GM18909 (cell line): ENCODE data around the gene MET.

Source experiments
- ATAC-seq: cut with Tn5 transposase; IDR thresholded peaks from one replicate; pipeline ENCODE4 v1.9.1; 2021; ENCODE audit warnings: mild to moderate bottlenecking; ENCODE audit not compliant: unreplicated experiment, poor library complexity

Gene MET

DNA sequence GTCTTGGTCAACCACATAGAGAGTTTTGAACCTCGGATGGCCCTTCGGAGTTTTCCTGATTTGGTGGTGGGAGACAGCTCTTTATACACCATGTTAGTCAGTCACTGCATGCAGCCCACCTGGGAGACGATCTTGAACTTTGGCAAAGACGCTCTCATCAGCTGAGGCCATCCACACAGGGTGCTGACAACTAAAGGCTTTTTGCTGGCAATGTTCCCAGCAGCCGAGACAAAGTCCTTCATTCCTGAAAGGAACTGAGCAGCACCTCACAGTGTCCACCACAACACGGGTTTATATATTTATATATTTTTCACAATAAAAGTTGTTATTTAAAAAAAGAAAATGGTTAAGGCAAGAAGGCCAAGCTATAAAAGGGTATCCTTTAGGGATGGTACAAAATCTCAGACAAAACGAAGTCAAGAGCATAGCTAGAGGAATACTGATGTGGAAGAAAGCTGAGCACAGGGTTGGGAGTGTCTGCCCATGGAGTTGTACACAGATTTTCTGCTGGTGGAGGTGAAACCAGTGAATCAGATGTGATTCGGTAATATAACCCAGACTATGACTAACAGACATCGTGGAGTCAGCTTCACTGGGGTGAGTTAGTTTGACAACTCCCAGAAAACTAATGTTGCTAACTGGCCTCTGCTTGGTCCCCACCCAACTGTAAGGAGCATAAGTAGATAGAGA is 163.0 kb downstream of the MET start:
- no peak for ATAC-seq

DNA sequence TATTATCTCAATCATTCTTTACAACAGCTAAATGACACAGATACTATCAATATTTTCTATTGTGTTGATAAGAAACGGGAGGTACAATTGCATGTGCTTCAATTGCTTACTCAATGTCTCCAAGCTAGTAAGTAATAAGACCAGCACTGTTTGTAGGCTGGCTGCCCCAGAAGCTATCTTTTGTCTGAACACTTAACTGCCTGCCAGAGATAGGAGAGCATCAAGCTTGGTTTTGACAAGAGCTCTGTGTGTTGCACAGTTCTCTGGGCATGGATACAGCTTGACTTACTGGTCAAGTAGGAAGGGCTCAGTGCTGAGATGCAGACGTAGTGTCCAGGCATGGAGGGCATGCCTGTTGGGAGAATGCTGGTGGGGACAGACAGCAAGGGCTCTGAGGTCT is 164.1 kb downstream of the MET start:
- ATAC-seq: no peak

DNA sequence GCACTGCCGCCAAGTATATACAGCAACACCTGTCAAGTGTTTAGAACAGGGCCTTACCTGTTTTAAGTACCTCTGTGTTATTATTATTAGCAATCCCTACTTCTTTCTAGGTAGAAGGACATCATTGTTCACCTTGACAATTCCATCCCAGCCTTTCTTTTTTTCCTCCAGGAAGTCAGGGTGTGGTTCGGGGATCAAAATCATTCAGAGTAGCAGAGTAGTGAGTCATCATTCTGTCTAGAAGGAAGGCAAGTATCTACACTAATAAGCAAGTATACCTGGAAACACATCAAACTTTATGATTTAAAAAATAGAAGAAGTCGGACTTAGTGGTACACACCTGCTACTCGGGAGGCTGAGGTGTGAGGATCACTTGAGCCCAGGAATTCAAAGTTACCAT is 164.9 kb downstream of the MET start:
- ATAC-seq: no peak

DNA sequence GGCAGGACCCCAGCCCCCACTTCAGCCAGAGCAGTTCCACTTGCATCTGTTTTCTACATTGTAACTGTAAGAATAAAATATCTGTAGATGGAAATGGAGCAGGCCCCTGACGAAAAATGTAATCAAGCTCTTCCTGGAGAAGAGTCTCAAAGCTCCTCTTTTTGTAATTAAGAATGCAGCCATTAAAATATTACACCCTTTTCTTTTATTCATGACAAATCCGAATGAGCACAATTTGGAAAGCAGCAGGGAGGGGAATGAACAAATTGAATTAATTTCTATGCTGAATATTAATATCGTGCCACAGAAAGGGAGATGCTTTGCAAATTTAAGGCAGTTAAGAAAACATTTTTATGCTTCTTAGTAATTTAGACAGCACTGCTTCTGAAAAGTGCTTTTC is 165.6 kb downstream of the MET start:
- ATAC-seq: no peak

DNA sequence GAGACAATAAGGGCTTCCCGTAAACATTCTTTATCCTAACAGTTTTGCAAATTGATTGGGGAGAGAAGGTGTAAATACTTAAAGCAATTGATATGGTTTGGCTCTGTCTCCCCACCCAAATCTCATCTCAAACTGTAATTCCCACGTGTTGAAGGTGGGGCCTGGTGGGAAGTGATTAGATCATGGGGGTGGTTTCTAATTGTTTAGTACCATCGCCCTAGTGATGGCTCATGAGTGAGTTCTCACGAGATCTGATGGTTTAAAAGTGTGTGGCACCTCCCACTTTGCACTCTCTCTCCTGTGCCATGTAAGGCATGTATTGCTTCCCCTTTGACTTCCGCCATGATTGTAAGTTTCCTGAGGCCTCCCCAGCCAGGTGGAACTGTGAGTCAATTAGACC is 168.3 kb downstream of the MET start:
- ATAC-seq: no peak

DNA sequence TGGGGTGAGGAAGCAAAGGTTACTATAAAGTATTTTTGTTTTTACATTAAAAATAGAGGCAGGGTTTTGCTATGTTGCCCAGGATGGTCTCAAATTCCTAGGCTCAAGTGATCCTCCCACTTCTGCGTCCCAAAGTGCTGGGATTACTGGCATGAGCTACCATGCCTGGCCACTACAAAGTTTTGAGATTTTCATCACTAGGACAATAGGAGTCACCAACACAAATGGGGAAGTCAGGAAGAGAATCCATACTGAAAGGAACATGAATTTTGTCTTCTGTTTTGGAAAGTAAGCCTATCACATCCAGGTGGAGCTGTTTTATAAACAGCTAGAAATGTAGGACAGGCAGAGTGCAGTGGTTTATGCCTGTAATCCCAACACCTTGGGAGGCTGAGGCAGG is 170.4 kb downstream of the MET start:
- ATAC-seq: no peak

DNA sequence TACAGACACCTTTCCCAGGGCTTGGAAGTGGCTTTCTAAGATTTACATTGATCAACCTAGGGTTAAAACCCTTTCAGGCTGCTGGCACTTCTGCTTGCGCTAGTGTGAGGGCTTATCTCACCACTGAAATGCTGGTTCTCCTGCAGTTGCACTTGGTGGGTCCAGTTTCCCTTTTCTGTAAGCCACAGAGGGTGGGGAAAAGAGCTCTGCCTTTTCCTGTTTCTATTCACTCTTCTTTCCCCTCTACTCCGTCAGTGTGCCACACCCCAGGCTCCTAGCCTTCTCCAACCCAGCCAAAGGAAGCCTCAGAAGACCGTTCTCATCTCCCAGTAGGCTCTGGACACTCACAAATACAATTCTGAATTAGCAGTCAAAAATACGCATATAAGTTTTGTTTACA is 171.4 kb downstream of the MET start:
- no peak for ATAC-seq
